Breast epithelium (tissue), 4 donors: Measurements from ENCODE around the gene PPM1F. TPM values are rescaled to one million over a fixed set of nuclear protein-coding genes. Genes with fewer than 3 reads are reported as not detected.

ENCODE experiments used
- DNase-seq, 2 donors: peaks; one replicate each; pipeline ENCODE4 v3.0.0-alpha.2; 2019; ENCODE audit warnings: low spot score in 2 of 2
- H3K27ac ChIP-seq, 2 donors: fragments of 200-600 bp; sonication (generic) in 1 of 2; one replicate each; pipeline ENCODE4 v1.5.1; 2016 to 2019; ENCODE audit warnings: mild to moderate bottlenecking in 1 of 2
- H3K27me3 ChIP-seq, 2 donors: fragments of 200-600 bp; sonication (generic) in 1 of 2; one replicate each; pipeline versions ENCODE4 v1.5.1 to v1.6.0; 2017 to 2019; ENCODE audit warnings: control low read depth in 1 of 2, mild to moderate bottlenecking in 1 of 2
- H3K36me3 ChIP-seq: fragments of 200-600 bp; one replicate; pipeline ENCODE4 v1.5.1; 2019
- H3K4me1 ChIP-seq, 2 donors: fragments of 200-600 bp; sonication (generic); one replicate each; pipeline ENCODE4 v1.5.1; 2016 to 2019; ENCODE audit warnings: control low read depth in 1 of 2
- H3K4me3 ChIP-seq, 3 donors: fragments of 200-600 bp; sonication (generic); 1 replicate in 2 of 3; 2 replicates in 1 of 3; pipeline ENCODE4 v1.5.1; 2016 to 2019; ENCODE audit warnings: mild to moderate bottlenecking in 3 of 3, moderate library complexity in 2 of 3
- H3K9me3 ChIP-seq, 2 donors: fragments of 200-600 bp; sonication (generic) in 1 of 2; one replicate each; pipeline ENCODE4 v1.5.1; 2016 to 2019; ENCODE audit warnings: control low read depth in 1 of 2
- POLR2A ChIP-seq: fragments of 450-650 bp; IDR thresholded peaks from one replicate; pipeline ENCODE4 v1.6.1; 2016; ENCODE audit warnings: antibody characterized with exemption, mild to moderate bottlenecking, moderate library complexity
- POLR2AphosphoS5 ChIP-seq, 3 donors: sonication (generic); formaldehyde crosslinking; IDR thresholded peaks; one replicate each; pipeline ENCODE4 v1.6.1; 2017; ENCODE audit warnings: antibody characterized with exemption in 3 of 3
- intact Hi-C: fragments of 100-400 bp; cut with DNase I; formaldehyde crosslinking; loops from one replicate; pipeline ENCODE4 v1.15.1; 2023; ENCODE audit warnings: low total_unique reads
- total RNA-seq, 3 donors: library from RNA; depleted of rRNA; stranded (reverse); fragments of >200 nt; gene quantifications; one replicate each; pipeline ENCODE4 v1.1.0, GENCODE V29; 2016
- TF ChIP-seq, protein P1 (sequence below), 3 donors: fragments of 450-650 bp; IDR thresholded peaks; one replicate each; pipeline ENCODE4 v1.5.1; 2016 to 2017; ENCODE audit warnings: antibody characterized with exemption in 3 of 3, mild to moderate bottlenecking in 3 of 3, moderate library complexity in 3 of 3

The PPM1F gene
- total RNA-seq, 3 donors from 2014 or later, result 24.3 to 45.2 (median 28.1) TPM

DNA sequence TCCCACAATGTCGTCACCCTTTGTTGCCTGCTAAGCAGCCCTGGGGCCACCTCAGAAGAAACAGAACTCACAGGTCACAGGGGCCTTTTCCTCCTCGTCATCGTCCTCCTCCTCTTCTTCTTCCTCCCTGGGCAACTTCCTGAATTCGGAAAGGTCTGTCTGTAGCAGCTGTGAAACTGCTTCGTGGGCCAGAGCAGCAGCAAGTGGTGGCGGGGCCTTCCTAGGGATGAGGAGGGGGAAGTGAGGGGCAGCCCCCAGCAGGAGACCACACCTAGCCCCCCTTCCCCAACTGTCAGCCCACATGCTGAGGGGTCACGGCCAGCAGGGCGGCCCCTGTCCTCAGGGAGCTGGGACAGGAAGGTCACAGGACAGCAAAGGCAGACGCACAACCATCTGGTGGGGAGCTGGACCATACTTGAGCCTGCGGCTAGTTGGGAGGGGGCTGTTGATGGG is 13.2 kb downstream of the PPM1F start:
- Histone ChIP-seq H3K36me3 (no peaks in the 10 kb centered on the region), H3K4me1 (peaks cover 9 to 19% of the 10 kb centered on the region in 2 donors), H3K9me3 (no peaks in the 10 kb centered on the region), H3K27me3 (no peaks in the 10 kb centered on the region), H3K4me3 (no peak overlapping the region), H3K27ac (peak overlapping the region; percentile 89 to 93)
- DNase-seq, result no peak
- intact Hi-C loops, result no loop called here
- TF ChIP-seq, protein P1, sequence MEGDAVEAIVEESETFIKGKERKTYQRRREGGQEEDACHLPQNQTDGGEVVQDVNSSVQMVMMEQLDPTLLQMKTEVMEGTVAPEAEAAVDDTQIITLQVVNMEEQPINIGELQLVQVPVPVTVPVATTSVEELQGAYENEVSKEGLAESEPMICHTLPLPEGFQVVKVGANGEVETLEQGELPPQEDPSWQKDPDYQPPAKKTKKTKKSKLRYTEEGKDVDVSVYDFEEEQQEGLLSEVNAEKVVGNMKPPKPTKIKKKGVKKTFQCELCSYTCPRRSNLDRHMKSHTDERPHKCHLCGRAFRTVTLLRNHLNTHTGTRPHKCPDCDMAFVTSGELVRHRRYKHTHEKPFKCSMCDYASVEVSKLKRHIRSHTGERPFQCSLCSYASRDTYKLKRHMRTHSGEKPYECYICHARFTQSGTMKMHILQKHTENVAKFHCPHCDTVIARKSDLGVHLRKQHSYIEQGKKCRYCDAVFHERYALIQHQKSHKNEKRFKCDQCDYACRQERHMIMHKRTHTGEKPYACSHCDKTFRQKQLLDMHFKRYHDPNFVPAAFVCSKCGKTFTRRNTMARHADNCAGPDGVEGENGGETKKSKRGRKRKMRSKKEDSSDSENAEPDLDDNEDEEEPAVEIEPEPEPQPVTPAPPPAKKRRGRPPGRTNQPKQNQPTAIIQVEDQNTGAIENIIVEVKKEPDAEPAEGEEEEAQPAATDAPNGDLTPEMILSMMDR (IDR thresholded peaks at IDR 0.05), result no peak
- TF ChIP-seq POLR2AphosphoS5 (IDR thresholded peaks at IDR 0.05) (no peak), POLR2A (no peak)

DNA sequence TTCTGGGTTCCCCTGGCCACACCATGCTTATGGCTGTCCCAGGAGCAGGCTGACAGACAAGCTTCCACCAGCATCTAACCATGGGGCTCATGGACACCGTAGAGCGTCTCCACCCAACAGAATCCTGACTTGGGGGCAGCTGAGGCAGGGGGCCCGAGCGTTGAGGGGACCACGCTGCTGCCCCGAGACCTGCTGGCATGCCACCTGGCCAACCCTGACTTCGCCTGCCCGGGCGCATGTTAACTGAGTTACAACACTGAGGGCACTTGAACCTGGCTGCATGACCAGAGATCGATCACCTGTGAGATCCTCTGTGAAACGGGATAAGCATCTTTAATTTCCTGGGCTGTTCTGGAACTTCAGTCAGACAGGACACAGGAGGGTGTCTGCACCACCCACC is 13.7 kb downstream of the PPM1F start:
- Histone ChIP-seq H3K27ac (peak overlapping the region; percentile 89 to 93), H3K27me3 (no peaks in the 10 kb centered on the region), H3K4me1 (peaks cover 9 to 19% of the 10 kb centered on the region in 2 donors), H3K36me3 (no peaks in the 10 kb centered on the region), H3K9me3 (no peaks in the 10 kb centered on the region), H3K4me3 (peak overlapping the region; percentile 58 to 71 (median 58))
- intact Hi-C loops, result no loop called here
- DNase-seq, result no peak
- TF ChIP-seq POLR2A (no peak), POLR2AphosphoS5 (IDR thresholded peaks at IDR 0.05) (no peak)
- TF ChIP-seq, protein P1 (IDR thresholded peaks at IDR 0.05), result no peak

DNA sequence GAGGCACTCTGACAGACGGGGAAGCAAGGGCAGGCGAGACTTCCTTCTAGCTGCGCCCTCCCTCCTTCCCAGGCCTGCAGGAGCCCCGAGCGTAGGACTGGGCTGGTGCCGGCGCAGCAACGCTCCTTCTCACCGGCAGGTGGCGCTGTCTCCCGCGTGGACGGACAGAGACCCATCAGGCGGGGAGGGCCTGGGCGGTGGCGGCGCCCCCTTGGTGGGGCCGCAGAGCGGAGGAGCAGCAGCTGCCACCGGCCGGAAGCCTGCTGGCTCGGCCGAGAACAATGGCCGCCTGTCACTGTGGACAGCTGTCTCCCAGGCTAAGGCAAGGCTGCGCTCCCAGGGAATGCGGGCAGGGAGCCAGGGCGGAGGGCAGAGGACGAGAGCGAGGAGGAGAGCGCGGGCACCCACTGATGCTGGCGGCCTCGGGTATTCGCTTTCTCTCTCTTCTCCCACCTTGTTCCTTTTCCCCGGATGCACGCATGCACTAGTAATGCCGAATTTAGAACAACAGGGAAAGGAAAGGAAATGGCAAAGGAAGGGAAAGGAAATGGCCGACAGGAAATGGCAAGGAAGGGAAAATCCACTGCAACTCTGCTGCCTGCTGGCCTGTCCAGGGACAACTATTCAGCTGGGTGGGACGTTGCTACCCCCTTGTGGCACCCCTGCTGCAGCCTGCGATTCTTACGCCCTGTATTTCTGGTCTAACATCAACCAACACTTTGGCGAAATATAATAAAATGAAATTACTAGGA is 14.4 kb downstream of the PPM1F start:
- Histone ChIP-seq H3K4me3 (peak overlapping the region; percentile 58 to 71 (median 58)), H3K36me3 (no peaks in the 10 kb centered on the region), H3K4me1 (peaks cover 9 to 19% of the 10 kb centered on the region in 2 donors), H3K27me3 (no peaks in the 10 kb centered on the region), H3K27ac (peak overlapping the region; percentile 89 to 93), H3K9me3 (no peaks in the 10 kb centered on the region)
- intact Hi-C loops, result no loop called here
- TF ChIP-seq, protein P1 (IDR thresholded peaks at IDR 0.05), result peak; percentile 99 to 100 (median 99)
- TF ChIP-seq POLR2AphosphoS5 (IDR thresholded peaks at IDR 0.05) (peak; percentile 63 to 83 (median 80)), POLR2A (no peak)
- peak; percentile 89 to 93 for DNase-seq

DNA sequence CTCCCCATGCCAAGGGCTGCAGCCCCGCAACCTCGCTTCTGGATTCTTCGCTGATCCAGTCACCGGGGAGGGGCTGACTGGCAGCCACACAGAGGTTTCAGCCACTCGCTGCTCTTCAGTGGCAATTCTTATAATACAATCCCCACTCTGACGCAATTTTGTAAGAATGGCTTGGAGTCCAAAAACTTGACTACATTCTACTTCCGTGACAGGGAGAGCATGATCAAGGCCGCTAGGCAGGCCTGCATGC is 14.9 kb downstream of the PPM1F start:
- peak overlapping the region; percentile 89 to 93 for H3K27ac ChIP-seq
- DNase-seq, result no peak
- H3K4me1 ChIP-seq, result peaks cover 4 to 19% of the 10 kb centered on the region in 2 donors
- no peaks in the 10 kb centered on the region for H3K27me3 ChIP-seq
- TF ChIP-seq POLR2A (no peak), POLR2AphosphoS5 (IDR thresholded peaks at IDR 0.05) (no peak)
- TF ChIP-seq, protein P1 (IDR thresholded peaks at IDR 0.05), result no peak
- H3K4me3 ChIP-seq, result peak overlapping the region; percentile 58 to 71 (median 58)
- no peaks in the 10 kb centered on the region for H3K36me3 ChIP-seq
- intact Hi-C loops, result no loop called here
- H3K9me3 ChIP-seq, result no peaks in the 10 kb centered on the region

DNA sequence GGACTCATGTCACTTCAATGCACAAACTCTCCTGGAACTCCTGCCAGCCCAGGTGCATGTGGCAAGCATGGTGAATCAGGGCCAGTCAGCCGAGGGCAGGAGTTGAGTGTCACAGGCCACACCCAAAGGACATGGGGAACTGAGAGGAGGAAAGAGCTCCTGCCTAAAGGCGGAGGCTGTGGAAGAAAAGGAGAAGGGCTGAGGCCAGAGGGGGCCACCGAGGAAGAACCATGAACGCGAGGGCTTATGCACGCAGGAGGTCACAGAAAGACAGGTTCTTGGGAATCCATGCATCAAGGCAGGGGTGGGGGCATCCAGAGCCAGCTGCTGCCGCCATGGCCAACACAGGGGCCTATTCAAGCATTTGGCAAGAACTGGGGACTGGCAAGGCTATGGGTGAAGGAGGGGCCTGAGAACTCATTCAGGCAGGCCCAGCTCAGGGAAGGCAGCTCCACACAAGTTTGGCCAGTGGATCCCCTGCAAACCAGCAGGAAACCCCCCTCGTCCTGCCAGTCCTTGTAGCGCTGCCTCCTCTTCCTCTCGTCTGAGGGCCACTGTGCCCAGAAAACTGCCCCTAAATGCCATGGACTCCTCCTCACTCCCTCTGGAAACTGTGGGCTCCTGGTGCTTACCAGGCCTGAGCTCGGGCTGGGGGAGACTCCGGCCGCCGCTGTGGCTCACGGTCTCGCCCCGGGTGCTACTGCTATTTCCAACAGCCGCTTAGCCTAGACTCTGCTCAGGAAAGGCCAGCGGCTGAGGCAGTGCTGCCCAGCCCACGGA is 15.4 kb downstream of the PPM1F start:
- no peaks in the 10 kb centered on the region for H3K36me3 ChIP-seq
- TF ChIP-seq POLR2AphosphoS5 (IDR thresholded peaks at IDR 0.05) (no peak), POLR2A (no peak)
- TF ChIP-seq, protein P1 (IDR thresholded peaks at IDR 0.05), result no peak
- H3K4me1 ChIP-seq, result peaks cover 0 to 19% of the 10 kb centered on the region in 2 donors
- no peaks in the 10 kb centered on the region for H3K9me3 ChIP-seq
- intact Hi-C loops, result no loop called here
- H3K27ac ChIP-seq, result peak overlapping the region; percentile 89 to 93
- peak in 1 of 2 donors; percentile 65 for DNase-seq
- peak overlapping the region; percentile 58 to 71 (median 58) for H3K4me3 ChIP-seq
- no peaks in the 10 kb centered on the region for H3K27me3 ChIP-seq
